Measurements from ENCODE around the gene AKR1E2. TPM values are rescaled to one million over a fixed set of nuclear protein-coding genes. Genes with fewer than 3 reads are reported as not detected.
A peak's percentile ranks its signal among the peaks of the same experiment; 100 is the strongest.
"Not testable (repeated sequence)": the region's sequence is repeated elsewhere in the genome, so short reads cannot be mapped to it uniquely, and the experiment has no call there.

AKR1E2 gene
- total RNA-seq, 1 experiment from 2014 or later, result not detected

DNA sequence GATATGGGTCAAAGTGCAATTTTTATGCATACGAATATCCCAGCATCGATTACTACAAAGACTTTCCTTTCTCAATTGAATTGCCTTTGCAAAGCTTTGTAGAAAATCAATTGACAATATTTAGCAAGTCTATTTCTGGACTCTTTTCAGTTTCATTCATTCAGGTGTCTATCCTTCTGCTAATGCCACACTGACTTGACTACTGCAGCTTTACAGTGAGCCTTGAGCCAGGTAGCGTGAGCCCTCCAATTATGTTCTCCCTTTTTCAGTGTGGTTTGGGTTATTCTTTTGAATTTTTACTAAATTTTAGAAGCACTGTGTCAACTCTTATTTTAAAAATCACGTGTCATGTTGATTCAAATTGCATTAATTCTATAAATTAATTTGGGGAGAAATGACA lies 19.5 kb upstream of the AKR1E2 start:
- H3K4me3 ChIP-seq (ENCODE audit: low read length), result no peak overlapping the region
- H3K9me2 ChIP-seq (replicated peaks; ENCODE audit: insufficient read depth, low read length), result no peaks in the 10 kb centered on the region
- no peaks in the 10 kb centered on the region for H3K79me2 ChIP-seq (ENCODE audit: low read length)
- no peak for DNase-seq
- no peaks in the 10 kb centered on the region for H3K27me3 ChIP-seq (ENCODE audit: low read length)
- no peak overlapping the region for H3K27ac ChIP-seq (ENCODE audit: low read length)
- H4K20me1 ChIP-seq (ENCODE audit: insufficient read depth, low read depth, low read length), result no peaks in the 10 kb centered on the region
- no peaks in the 10 kb centered on the region for H3K4me1 ChIP-seq (ENCODE audit: low read length)
- no peaks in the 10 kb centered on the region for H3K36me3 ChIP-seq (ENCODE audit: insufficient read depth, low read length)
- H3K4me2 ChIP-seq (ENCODE audit: low read depth, low read length, poor library complexity, severe bottlenecking), result no peak overlapping the region
- no peak overlapping the region for H2AFZ ChIP-seq (ENCODE audit: low read length)
- no peaks in the 10 kb centered on the region for H3K9me3 ChIP-seq (ENCODE audit: low read length)
- no peak overlapping the region for H3K9ac ChIP-seq (ENCODE audit: low read length)

DNA sequence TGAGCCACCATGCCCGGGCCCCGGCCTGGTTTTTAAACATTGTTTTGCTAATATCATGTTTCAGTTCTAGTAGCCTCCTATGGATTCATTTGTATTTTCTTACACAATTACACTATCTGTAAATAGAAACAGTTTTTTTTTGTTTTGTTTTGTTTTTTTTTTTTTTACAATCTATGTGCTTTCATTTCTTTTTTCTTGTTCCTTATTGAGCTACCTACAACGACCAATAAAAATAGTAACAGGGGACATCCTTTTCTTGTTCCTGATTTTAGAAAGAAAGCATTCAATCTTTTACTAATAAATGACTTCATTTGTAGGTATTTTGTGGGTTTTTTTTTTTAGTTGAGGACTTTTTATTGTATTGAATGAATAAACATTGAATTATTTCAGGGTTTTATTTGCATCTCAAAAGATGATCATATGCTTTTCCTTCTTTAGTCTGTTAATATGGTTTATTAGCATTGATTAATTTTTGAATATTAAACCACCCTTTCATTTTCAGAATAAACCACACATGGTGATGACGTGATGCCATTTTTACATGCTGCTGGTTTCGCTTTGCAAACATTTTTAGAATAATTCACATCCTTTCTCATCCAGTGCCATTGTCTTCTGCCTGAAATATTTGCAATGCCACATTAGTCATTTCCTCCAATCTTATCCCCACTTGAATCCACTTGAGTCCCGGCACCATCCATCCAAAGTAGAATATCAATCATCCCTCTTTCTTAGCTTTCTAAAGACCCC lies 18.1 kb upstream of the AKR1E2 start:
- Histone ChIP-seq H3K9ac (ENCODE audit: low read length) (no peak overlapping the region), H2AFZ (ENCODE audit: low read length) (no peak overlapping the region), H4K20me1 (ENCODE audit: insufficient read depth, low read depth, low read length) (no peaks in the 10 kb centered on the region), H3K4me1 (ENCODE audit: low read length) (no peaks in the 10 kb centered on the region), H3K9me2 (replicated peaks; ENCODE audit: insufficient read depth, low read length) (no peaks in the 10 kb centered on the region), H3K36me3 (ENCODE audit: insufficient read depth, low read length) (no peaks in the 10 kb centered on the region), H3K4me3 (ENCODE audit: low read length) (no peak overlapping the region), H3K9me3 (ENCODE audit: low read length) (no peaks in the 10 kb centered on the region), H3K4me2 (ENCODE audit: low read depth, low read length, poor library complexity, severe bottlenecking) (no peak overlapping the region), H3K27me3 (ENCODE audit: low read length) (no peaks in the 10 kb centered on the region), H3K27ac (ENCODE audit: low read length) (no peak overlapping the region), H3K79me2 (ENCODE audit: low read length) (no peaks in the 10 kb centered on the region)
- DNase-seq, result no peak

DNA sequence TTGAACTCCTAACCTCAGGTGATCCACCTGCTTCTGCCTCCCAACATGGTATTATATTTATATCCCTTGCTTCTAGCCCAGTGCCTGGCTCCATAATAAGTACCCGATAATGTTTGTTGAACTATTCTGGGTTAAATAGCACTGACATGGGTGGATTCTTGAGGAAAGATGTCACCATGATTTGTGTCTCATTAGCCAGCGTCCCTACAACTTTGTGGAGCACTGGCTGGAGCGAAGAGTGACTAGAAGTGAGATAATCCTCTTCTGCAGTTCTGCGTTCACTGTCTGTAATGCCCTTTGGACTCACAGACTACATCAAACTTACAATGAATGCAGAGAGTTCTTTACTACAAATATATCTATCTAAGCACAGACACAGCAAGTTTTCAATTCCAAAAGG lies 16.9 kb upstream of the AKR1E2 start:
- Histone ChIP-seq H2AFZ (ENCODE audit: low read length) (no peak overlapping the region), H3K79me2 (ENCODE audit: low read length) (no peaks in the 10 kb centered on the region), H4K20me1 (ENCODE audit: insufficient read depth, low read depth, low read length) (no peaks in the 10 kb centered on the region), H3K4me2 (ENCODE audit: low read depth, low read length, poor library complexity, severe bottlenecking) (no peak overlapping the region), H3K27ac (ENCODE audit: low read length) (no peak overlapping the region), H3K9me2 (replicated peaks; ENCODE audit: insufficient read depth, low read length) (no peaks in the 10 kb centered on the region), H3K9ac (ENCODE audit: low read length) (no peak overlapping the region), H3K36me3 (ENCODE audit: insufficient read depth, low read length) (no peaks in the 10 kb centered on the region), H3K9me3 (ENCODE audit: low read length) (no peaks in the 10 kb centered on the region), H3K27me3 (ENCODE audit: low read length) (no peaks in the 10 kb centered on the region), H3K4me1 (ENCODE audit: low read length) (no peaks in the 10 kb centered on the region), H3K4me3 (ENCODE audit: low read length) (no peak overlapping the region)
- no peak for DNase-seq

DNA sequence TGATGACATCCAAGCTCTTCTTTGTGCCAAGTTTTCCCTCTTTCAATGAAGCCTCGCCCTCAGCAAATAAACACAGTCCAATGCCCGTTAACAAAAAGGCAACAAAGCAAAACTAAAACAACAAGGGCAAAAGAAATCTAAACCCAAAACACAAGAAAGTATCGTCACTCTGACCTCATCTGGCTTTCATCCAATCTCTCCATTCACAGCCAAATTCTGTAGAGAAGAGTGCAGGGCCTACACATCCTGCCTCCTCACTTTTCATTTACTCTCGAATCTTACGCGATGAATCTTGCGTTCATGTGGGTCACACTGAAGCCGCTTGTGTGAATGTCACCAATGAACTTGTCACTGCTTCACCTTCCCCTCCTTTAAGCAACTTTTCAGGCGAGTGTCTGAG lies 15.9 kb upstream of the AKR1E2 start:
- no peaks in the 10 kb centered on the region for H3K27me3 ChIP-seq (ENCODE audit: low read length)
- H3K9me2 ChIP-seq (replicated peaks; ENCODE audit: insufficient read depth, low read length), result no peaks in the 10 kb centered on the region
- H3K79me2 ChIP-seq (ENCODE audit: low read length), result no peaks in the 10 kb centered on the region
- H3K9me3 ChIP-seq (ENCODE audit: low read length), result no peaks in the 10 kb centered on the region
- H3K4me2 ChIP-seq (ENCODE audit: low read depth, low read length, poor library complexity, severe bottlenecking), result no peak overlapping the region
- no peak overlapping the region for H2AFZ ChIP-seq (ENCODE audit: low read length)
- no peak for DNase-seq
- H3K36me3 ChIP-seq (ENCODE audit: insufficient read depth, low read length), result no peaks in the 10 kb centered on the region
- H3K4me3 ChIP-seq (ENCODE audit: low read length), result no peak overlapping the region
- no peak overlapping the region for H3K9ac ChIP-seq (ENCODE audit: low read length)
- H4K20me1 ChIP-seq (ENCODE audit: insufficient read depth, low read depth, low read length), result no peaks in the 10 kb centered on the region
- H3K4me1 ChIP-seq (ENCODE audit: low read length), result no peaks in the 10 kb centered on the region
- no peak overlapping the region for H3K27ac ChIP-seq (ENCODE audit: low read length)

DNA sequence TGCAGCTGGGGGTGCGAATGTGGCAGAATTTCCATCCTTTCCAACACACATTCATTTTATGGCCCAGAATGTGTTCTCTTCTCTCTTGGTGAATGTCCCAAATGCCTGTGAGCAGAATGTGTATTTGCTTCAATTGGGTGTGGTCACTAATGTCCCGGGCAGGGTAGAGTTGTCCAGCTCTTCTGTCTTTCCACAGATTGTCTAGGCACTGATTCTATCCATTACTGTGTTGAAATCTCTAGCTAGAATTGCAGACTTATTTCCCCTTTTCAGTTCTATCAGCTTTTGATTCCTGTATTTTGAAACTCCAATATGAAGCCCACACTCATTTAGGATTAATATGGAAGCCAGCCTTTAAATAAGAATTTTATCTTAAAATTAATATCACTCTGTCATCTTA lies 14.0 kb upstream of the AKR1E2 start:
- Histone ChIP-seq H4K20me1 (ENCODE audit: insufficient read depth, low read depth, low read length) (no peaks in the 10 kb centered on the region), H3K27ac (ENCODE audit: low read length) (no peak overlapping the region), H3K4me2 (ENCODE audit: low read depth, low read length, poor library complexity, severe bottlenecking) (no peak overlapping the region), H3K9me3 (ENCODE audit: low read length) (no peaks in the 10 kb centered on the region), H3K27me3 (ENCODE audit: low read length) (no peaks in the 10 kb centered on the region), H3K4me1 (ENCODE audit: low read length) (no peaks in the 10 kb centered on the region), H3K9me2 (replicated peaks; ENCODE audit: insufficient read depth, low read length) (no peaks in the 10 kb centered on the region), H3K4me3 (ENCODE audit: low read length) (no peak overlapping the region), H3K79me2 (ENCODE audit: low read length) (no peaks in the 10 kb centered on the region), H2AFZ (ENCODE audit: low read length) (no peak overlapping the region), H3K36me3 (ENCODE audit: insufficient read depth, low read length) (no peaks in the 10 kb centered on the region), H3K9ac (ENCODE audit: low read length) (no peak overlapping the region)
- DNase-seq, result no peak

DNA sequence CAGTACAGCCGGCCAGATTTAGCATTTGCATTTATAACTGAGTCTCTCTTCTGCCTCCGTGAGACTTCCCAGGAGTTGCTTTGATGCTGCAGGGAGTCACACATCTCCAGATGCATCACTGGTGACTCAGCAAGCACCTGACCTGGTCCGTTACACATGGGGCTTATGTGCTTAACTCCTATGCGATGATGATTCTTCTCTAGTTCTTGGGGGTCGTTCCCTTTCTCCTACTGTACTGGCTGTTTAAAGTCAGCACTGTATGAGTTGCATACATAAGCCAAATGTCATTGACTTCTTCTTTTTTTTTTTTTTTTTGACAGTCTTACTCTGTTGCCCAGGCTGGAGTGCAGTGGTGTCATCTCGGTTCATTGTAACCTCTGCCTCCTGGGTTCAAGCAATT lies 13.0 kb upstream of the AKR1E2 start:
- Histone ChIP-seq H3K4me1 (ENCODE audit: low read length) (no peaks in the 10 kb centered on the region), H3K36me3 (ENCODE audit: insufficient read depth, low read length) (no peaks in the 10 kb centered on the region), H3K4me3 (ENCODE audit: low read length) (no peak overlapping the region), H2AFZ (ENCODE audit: low read length) (no peak overlapping the region), H3K9ac (ENCODE audit: low read length) (no peak overlapping the region), H4K20me1 (ENCODE audit: insufficient read depth, low read depth, low read length) (no peaks in the 10 kb centered on the region), H3K4me2 (ENCODE audit: low read depth, low read length, poor library complexity, severe bottlenecking) (no peak overlapping the region), H3K27ac (ENCODE audit: low read length) (no peak overlapping the region), H3K9me2 (replicated peaks; ENCODE audit: insufficient read depth, low read length) (no peaks in the 10 kb centered on the region), H3K27me3 (ENCODE audit: low read length) (no peaks in the 10 kb centered on the region), H3K9me3 (ENCODE audit: low read length) (no peaks in the 10 kb centered on the region), H3K79me2 (ENCODE audit: low read length) (no peaks in the 10 kb centered on the region)
- no peak for DNase-seq

DNA sequence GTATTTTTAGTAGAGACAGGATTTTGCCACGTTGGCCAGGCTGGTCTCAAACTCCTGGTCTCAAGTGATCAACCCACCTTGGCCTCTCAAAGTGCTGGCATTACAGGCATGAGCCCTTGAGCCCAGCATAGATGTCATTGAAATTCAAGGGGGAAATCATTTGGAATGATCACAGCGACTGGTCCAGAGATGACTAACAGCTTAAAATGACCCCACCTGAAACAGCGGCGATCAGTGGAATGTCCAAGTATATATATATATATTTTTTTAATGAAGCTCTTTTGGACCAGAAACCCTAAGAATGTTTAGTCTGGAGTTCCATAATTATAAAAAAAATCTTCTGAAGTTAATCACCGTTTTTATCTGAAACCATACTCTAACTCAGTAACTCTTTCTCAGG lies 12.5 kb upstream of the AKR1E2 start:
- no peaks in the 10 kb centered on the region for H3K36me3 ChIP-seq (ENCODE audit: insufficient read depth, low read length)
- no peaks in the 10 kb centered on the region for H4K20me1 ChIP-seq (ENCODE audit: insufficient read depth, low read depth, low read length)

DNA sequence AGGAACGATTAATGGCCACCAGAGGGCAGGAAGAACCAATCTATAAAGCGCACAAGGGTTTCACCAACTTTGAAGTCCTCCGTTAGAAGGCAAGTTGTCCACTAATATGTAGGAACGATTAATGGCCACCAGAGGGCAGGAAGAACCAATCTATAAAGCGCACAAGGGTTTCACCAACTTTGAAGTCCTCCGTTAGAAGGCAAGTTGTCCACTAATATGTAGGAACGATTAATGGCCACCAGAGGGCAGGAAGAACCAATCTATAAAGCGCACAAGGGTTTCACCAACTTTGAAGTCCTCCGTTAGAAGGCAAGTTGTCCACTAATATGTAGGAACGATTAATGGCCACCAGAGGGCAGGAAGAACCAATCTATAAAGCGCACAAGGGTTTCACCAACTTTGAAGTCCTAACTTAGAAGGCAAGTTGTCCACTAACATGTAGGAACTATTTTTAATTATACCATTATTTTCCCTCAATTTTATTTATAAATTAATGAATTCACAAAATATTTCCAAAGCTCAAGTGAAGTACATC lies 10.3 kb upstream of the AKR1E2 start:
- not testable (repeated sequence) for H3K36me3 ChIP-seq (ENCODE audit: insufficient read depth, low read length); H2AFZ ChIP-seq (ENCODE audit: low read length)
- DNase-seq, result peak; percentile 47

More for the DNA sequence above, 12.5 kb upstream of the AKR1E2 start:
- H3K9ac ChIP-seq (ENCODE audit: low read length), result no peak overlapping the region
- H3K27me3 ChIP-seq (ENCODE audit: low read length), result no peaks in the 10 kb centered on the region
- no peaks in the 10 kb centered on the region for H3K79me2 ChIP-seq (ENCODE audit: low read length)
- no peaks in the 10 kb centered on the region for H3K9me2 ChIP-seq (replicated peaks; ENCODE audit: insufficient read depth, low read length)
- no peak for DNase-seq
- H3K27ac ChIP-seq (ENCODE audit: low read length), result no peak overlapping the region
- no peak overlapping the region for H2AFZ ChIP-seq (ENCODE audit: low read length)
- H3K4me2 ChIP-seq (ENCODE audit: low read depth, low read length, poor library complexity, severe bottlenecking), result no peak overlapping the region
- no peaks in the 10 kb centered on the region for H3K4me1 ChIP-seq (ENCODE audit: low read length)
- no peak overlapping the region for H3K4me3 ChIP-seq (ENCODE audit: low read length)
- H3K9me3 ChIP-seq (ENCODE audit: low read length), result no peaks in the 10 kb centered on the region

More for the DNA sequence above, 10.3 kb upstream of the AKR1E2 start:
- not testable (repeated sequence) for H3K9me3 ChIP-seq (ENCODE audit: low read length); H3K4me3 ChIP-seq (ENCODE audit: low read length); H3K4me2 ChIP-seq (ENCODE audit: low read depth, low read length, poor library complexity, severe bottlenecking); H3K4me1 ChIP-seq (ENCODE audit: low read length); H3K9me2 ChIP-seq (replicated peaks; ENCODE audit: insufficient read depth, low read length); H3K27ac ChIP-seq (ENCODE audit: low read length); H3K79me2 ChIP-seq (ENCODE audit: low read length); H3K27me3 ChIP-seq (ENCODE audit: low read length); H4K20me1 ChIP-seq (ENCODE audit: insufficient read depth, low read depth, low read length); H3K9ac ChIP-seq (ENCODE audit: low read length)

All from Karpas-422 (cell line).